VCaP (cell line): Measurements from ENCODE around the gene STX18.
"Not testable (repeated sequence)": the region's sequence is repeated elsewhere in the genome, so short reads cannot be mapped to it uniquely, and the experiment has no call there.

Source experiments
- H3K27ac ChIP-seq: fragments of 450-650 bp; 2 replicates; pipeline ENCODE4 v1.5.1; 2017
- CTCF ChIP-seq: fragments of 450-650 bp; conservative IDR thresholded peaks from 2 replicates; pipeline ENCODE4 v1.5.1; 2017; ENCODE audit warnings: mild to moderate bottlenecking, moderate library complexity

The STX18 gene

GRCh38 chr4:4568806-4569427, 27.1 kb upstream of the STX18 start:
- TF ChIP-seq CTCF: no peak
- no peak overlapping the region for H3K27ac ChIP-seq

GRCh38 chr4:4566359-4566758, 24.5 kb upstream of the STX18 start:
- H3K27ac ChIP-seq: not testable (repeated sequence)

- H3K27ac ChIP-seq: no peak overlapping the region
- TF ChIP-seq CTCF: no peak
Measured at GRCh38 chr4:4564522-4564921, 22.7 kb upstream of the STX18 start.

- TF ChIP-seq CTCF: no peak
- no peak overlapping the region for H3K27ac ChIP-seq
Measured at GRCh38 chr4:4560642-4561041, 18.8 kb upstream of the STX18 start.

GRCh38 chr4:4560136-4560535, 18.3 kb upstream of the STX18 start:
- no peak overlapping the region for H3K27ac ChIP-seq
- TF ChIP-seq CTCF: no peak

- H3K27ac ChIP-seq: no peak overlapping the region
- TF ChIP-seq CTCF: no peak
Measured at GRCh38 chr4:4559596-4559995, 17.7 kb upstream of the STX18 start.

- TF ChIP-seq CTCF: no peak
- H3K27ac ChIP-seq: no peak overlapping the region
Measured at GRCh38 chr4:4558881-4559280, 17.0 kb upstream of the STX18 start.

GRCh38 chr4:4555916-4556315, 14.1 kb upstream of the STX18 start:
- no peak overlapping the region for H3K27ac ChIP-seq
- no peak for TF ChIP-seq CTCF
